ENCODE measurements around the gene MAEL.

GRCh38 chr1:167033646-167034045 lies 44.6 kb downstream of the MAEL start:
- TF ChIP-seq CTCF (IDR thresholded peaks at IDR 0.05) (no peak), POLR2A (IDR thresholded peaks at IDR 0.05) (no peak)
